SK-N-SH (cell line): ENCODE results near the gene CNST. TPM values are rescaled to one million over a fixed set of nuclear protein-coding genes. Genes with fewer than 3 reads are reported as not detected.
"Not testable (repeated sequence)": the region's sequence is repeated elsewhere in the genome, so short reads cannot be mapped to it uniquely, and the experiment has no call there.

Source experiments
- CTCF ChIA-PET: fragments of 300-600, 350-600 bp; formaldehyde crosslinking; extraction: SDS; loops from one replicate; lab custom pipeline; 2021; lab: Yijun Ruan, JAX
- POLR2A ChIA-PET: fragments of 350-600 bp; sonication (Branson Sonifier 250); formaldehyde crosslinking; extraction: SDS; loops from one replicate; lab custom pipeline; 2020; ENCODE audit warnings: antibody characterized with exemption, inconsistent platforms; lab: Yijun Ruan, JAX
- DNase-seq: peaks from one replicate; pipeline ENCODE4 v3.0.0; 2012
- H2AFZ ChIP-seq: fragments of 200-600 bp; sonication (generic); 2 replicates; pipeline ENCODE4 v1.8.1; 2016; ENCODE audit warnings: antibody characterized with exemption, mild to moderate bottlenecking, low read depth
- H3F3A ChIP-seq: fragments of 200-600 bp; sonication (generic); replicated peaks from 2 replicates; pipeline ENCODE3; 2016; ENCODE audit warnings: antibody characterized with exemption, mild to moderate bottlenecking; ENCODE audit not compliant: insufficient read depth
- H3K27ac ChIP-seq, 2 experiments: fragments of 200-500 bp in 1 of 2; fragments of 200-600 bp in 1 of 2; sonication (Bioruptor generic) in 1 of 2; sonication (generic), shearing (Covaris generic) in 1 of 2; 2 replicates each; pipeline versions ENCODE4 v1.5.1 to v1.6.1; 2014 to 2016; ENCODE audit warnings: low read depth in 2 of 2, inconsistent platforms in 1 of 2, low read length in 1 of 2, mild to moderate bottlenecking in 1 of 2, mixed read lengths in 1 of 2
- H3K27me3 ChIP-seq: fragments of 200-600 bp; sonication (generic), shearing (Covaris generic); 2 replicates; pipeline ENCODE4 v1.6.1; 2016; ENCODE audit warnings: mixed run types; ENCODE audit not compliant: insufficient read depth
- H3K36me3 ChIP-seq, 2 experiments: fragments of 200-500 bp in 1 of 2; fragments of 200-600 bp in 1 of 2; sonication (Bioruptor generic) in 1 of 2; sonication (generic) in 1 of 2; replicated peaks in 1 of 2; 2 replicates each; pipeline versions ENCODE3 to v1.5.1; 2014 to 2016; ENCODE audit warnings: low read length in 1 of 2, mild to moderate bottlenecking in 1 of 2; ENCODE audit not compliant: insufficient read depth in 2 of 2, control insufficient read depth in 1 of 2
- H3K4me1 ChIP-seq, 2 experiments: fragments of 200-500 bp in 1 of 2; fragments of 200-600 bp in 1 of 2; sonication (Bioruptor generic) in 1 of 2; sonication (generic), shearing (Covaris generic) in 1 of 2; 2 replicates each; pipeline versions ENCODE4 v1.5.1 to v1.6.1; 2014 to 2016; ENCODE audit warnings: low read depth in 1 of 2, low read length in 1 of 2, mixed run types in 1 of 2; ENCODE audit not compliant: insufficient read depth in 2 of 2, control insufficient read depth in 1 of 2
- H3K4me2 ChIP-seq: fragments of 200-600 bp; sonication (generic), shearing (Covaris generic); 2 replicates; pipeline ENCODE4 v1.6.1; 2017; ENCODE audit warnings: mixed run types
- H3K4me3 ChIP-seq, 2 experiments: fragments of 200-500 bp in 1 of 2; fragments of 200-600 bp in 1 of 2; sonication (Bioruptor generic) in 1 of 2; sonication (generic), shearing (Covaris generic) in 1 of 2; 2 replicates each; pipeline versions ENCODE4 v1.5.1 to v1.8.1; 2014 to 2016; ENCODE audit warnings: low read depth in 2 of 2, inconsistent platforms in 1 of 2, low read length in 1 of 2, mild to moderate bottlenecking in 1 of 2, mixed read lengths in 1 of 2, moderate library complexity in 1 of 2
- H3K79me2 ChIP-seq: fragments of 200-600 bp; sonication (generic); 2 replicates; pipeline ENCODE4 v1.8.1; 2017; ENCODE audit warnings: mild to moderate bottlenecking; ENCODE audit not compliant: insufficient read depth
- H3K9ac ChIP-seq: fragments of 200-600 bp; sonication (generic); 2 replicates; pipeline ENCODE4 v1.6.1; 2017; ENCODE audit warnings: mixed run types
- H3K9me2 ChIP-seq: fragments of 200-600 bp; sonication (generic); 2 replicates; pipeline ENCODE4 v1.6.1; 2017; ENCODE audit warnings: mixed run types
- H3K9me3 ChIP-seq: fragments of 200-600 bp; sonication (generic); 2 replicates; pipeline ENCODE4 v1.6.1; 2017; ENCODE audit warnings: mixed run types, mild to moderate bottlenecking, moderate library complexity
- H4K20me1 ChIP-seq: fragments of 200-600 bp; sonication (generic); 2 replicates; pipeline ENCODE4 v1.6.1; 2017; ENCODE audit warnings: mild to moderate bottlenecking, mixed run types; ENCODE audit not compliant: insufficient read depth
- CHD2 ChIP-seq: fragments of 150-350 bp; IDR thresholded peaks from 2 replicates; pipeline ENCODE4 v1.6.1; 2018; ENCODE audit warnings: low read length; ENCODE audit not compliant: partially characterized antibody
- FOSL2 ChIP-seq: IDR thresholded peaks from 2 replicates; pipeline ENCODE4 v1.4.0; 2012; ENCODE audit warnings: low read depth, mild to moderate bottlenecking, moderate library complexity, borderline replicate concordance
- JUND ChIP-seq: IDR thresholded peaks from 2 replicates; pipeline ENCODE4 v1.4.0; 2012
- RFX5 ChIP-seq: IDR thresholded peaks from 2 replicates; pipeline ENCODE4 v1.6.1; 2012; ENCODE audit warnings: mild to moderate bottlenecking, improper control_type of control experiment, low read length
- RXRA ChIP-seq: IDR thresholded peaks from 2 replicates; pipeline ENCODE4 v1.4.0; 2012; ENCODE audit warnings: low read depth, mild to moderate bottlenecking, borderline replicate concordance
- TEAD4 ChIP-seq: IDR thresholded peaks from 2 replicates; pipeline ENCODE4 v1.4.0; 2012; ENCODE audit warnings: mild to moderate bottlenecking, borderline replicate concordance; ENCODE audit not compliant: insufficient read depth
- WGBS: methylation state at CpG from one replicate; pipeline ENCODE4 v1.1.6; 2017; ENCODE audit warnings: low lambda C conversion rate; 5-methylcytosine and 5-hydroxymethylcytosine counted together
- polyA plus RNA-seq, 3 experiments: library from polyadenylated mRNA; depleted of rRNA; stranded (reverse); fragments of >200 nt; gene quantifications; 2 replicates each; pipeline ENCODE4 v1.2.3, GENCODE V29; 2012
- TF ChIP-seq, protein P1 (sequence below): IDR thresholded peaks from 2 replicates; pipeline ENCODE4 v1.4.0; 2012; ENCODE audit warnings: low read depth, borderline replicate concordance

Gene CNST
- polyA plus RNA-seq, 1 of the 3 experiments (the other 2 are of a cell fraction): 21.7 TPM

DNA sequence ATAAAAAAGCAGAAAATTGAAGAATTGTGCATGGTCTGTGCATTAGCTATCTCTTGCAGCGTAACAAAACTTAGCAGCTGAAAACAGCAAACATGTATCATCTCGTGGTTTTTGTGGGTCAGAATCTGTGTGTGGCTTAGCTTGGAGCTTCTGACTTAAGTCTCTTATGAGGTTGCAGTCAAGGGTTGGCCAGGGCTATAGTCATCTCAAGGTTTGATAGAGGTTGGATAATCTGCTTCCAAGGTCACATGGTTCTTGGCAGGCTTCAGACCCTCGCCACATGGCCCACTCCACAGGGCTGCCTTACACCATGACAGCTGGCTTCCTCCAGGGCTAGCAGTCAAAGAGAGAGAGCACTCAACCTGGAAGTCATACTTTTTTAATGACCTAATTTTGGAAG, 35.9 kb downstream of the CNST start:
- no peak overlapping the region for H3K9ac ChIP-seq
- ChIA-PET CTCF (no interaction called here), POLR2A (no interaction called here)
- no peak overlapping the region for H3K4me3 ChIP-seq
- TF ChIP-seq RFX5 (no peak), CHD2 (no peak), JUND (no peak), FOSL2 (no peak)
- TF ChIP-seq, protein P1, sequence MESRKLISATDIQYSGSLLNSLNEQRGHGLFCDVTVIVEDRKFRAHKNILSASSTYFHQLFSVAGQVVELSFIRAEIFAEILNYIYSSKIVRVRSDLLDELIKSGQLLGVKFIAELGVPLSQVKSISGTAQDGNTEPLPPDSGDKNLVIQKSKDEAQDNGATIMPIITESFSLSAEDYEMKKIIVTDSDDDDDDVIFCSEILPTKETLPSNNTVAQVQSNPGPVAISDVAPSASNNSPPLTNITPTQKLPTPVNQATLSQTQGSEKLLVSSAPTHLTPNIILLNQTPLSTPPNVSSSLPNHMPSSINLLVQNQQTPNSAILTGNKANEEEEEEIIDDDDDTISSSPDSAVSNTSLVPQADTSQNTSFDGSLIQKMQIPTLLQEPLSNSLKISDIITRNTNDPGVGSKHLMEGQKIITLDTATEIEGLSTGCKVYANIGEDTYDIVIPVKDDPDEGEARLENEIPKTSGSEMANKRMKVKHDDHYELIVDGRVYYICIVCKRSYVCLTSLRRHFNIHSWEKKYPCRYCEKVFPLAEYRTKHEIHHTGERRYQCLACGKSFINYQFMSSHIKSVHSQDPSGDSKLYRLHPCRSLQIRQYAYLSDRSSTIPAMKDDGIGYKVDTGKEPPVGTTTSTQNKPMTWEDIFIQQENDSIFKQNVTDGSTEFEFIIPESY: no peak
- H3K36me3 ChIP-seq: peaks cover 0 to 2% of the 10 kb centered on the region in 2 experiments
- no peak overlapping the region for H3K4me2 ChIP-seq
- no peaks in the 10 kb centered on the region for H3F3A ChIP-seq
- no peaks in the 10 kb centered on the region for H4K20me1 ChIP-seq
- no peak overlapping the region for H2AFZ ChIP-seq
- H3K27me3 ChIP-seq: no peaks in the 10 kb centered on the region
- no peak for DNase-seq
- H3K9me2 ChIP-seq: no peaks in the 10 kb centered on the region
- H3K9me3 ChIP-seq: no peaks in the 10 kb centered on the region
- peaks cover 0 to 4% of the 10 kb centered on the region in 2 experiments; a peak in 2 of 4 replicates for H3K4me1 ChIP-seq
- H3K27ac ChIP-seq: no peak overlapping the region
- 87% methylated on average over 2 of the region's 3 CpGs for WGBS
- H3K79me2 ChIP-seq: peaks cover 85% of the 10 kb centered on the region

DNA sequence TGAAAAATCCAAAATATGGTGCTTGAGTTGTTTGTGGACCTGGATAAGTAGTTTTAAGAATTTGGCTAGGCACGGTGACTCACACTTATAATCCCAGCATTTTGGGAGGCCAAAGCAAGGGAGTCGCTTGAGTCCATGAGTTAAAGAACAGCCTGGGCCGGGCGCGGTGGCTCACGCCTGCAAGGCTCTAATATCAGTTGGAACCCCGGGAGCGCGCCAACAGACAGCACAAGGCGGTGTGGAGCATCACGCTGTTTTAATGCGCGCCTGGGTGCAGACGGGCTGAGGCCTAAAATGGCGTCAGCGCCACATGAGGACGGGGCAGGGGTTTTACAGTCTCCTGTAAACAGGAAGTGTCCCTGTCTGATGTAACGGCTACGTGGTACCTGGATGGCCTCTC, 39.0 kb downstream of the CNST start:
- POLR2A ChIA-PET, H3K27me3 ChIP-seq, H3K9ac ChIP-seq, H4K20me1 ChIP-seq, H3K36me3 ChIP-seq, H2AFZ ChIP-seq, H3K27ac ChIP-seq, DNase-seq, CTCF ChIA-PET, H3K9me3 ChIP-seq, H3K4me3 ChIP-seq, H3K4me2 ChIP-seq, H3K9me2 ChIP-seq: not testable (repeated sequence)
- Histone ChIP-seq H3K4me1 (peaks cover 8 to 18% of the 10 kb centered on the region in 2 experiments; a peak in 3 of 4 replicates), H3F3A (peaks cover 14% of the 10 kb centered on the region), H3K79me2 (peaks cover 84% of the 10 kb centered on the region)
- WGBS: 98% methylated on average over 19 of the region's 19 CpGs

DNA sequence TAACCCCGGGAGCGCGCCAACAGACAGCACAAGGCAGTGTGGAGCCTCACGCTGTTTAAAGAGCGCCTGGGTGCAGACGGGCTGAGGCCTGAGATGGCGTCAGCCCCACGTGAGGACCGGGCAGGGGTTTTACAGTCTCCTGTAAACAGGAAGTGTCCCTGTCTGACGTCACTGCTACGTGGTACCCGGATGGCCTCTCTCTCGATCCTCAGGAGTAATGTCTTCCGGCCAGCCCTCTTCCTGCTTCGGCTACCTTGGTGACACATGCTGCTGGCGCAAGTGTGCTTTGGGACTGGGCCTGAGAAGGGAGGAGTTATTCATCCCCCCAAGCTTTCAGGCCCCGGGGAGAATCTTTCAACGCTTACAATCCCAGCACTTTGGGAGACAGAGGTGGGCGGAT, 41.2 kb downstream of the CNST start:
- WGBS: 96% methylated on average over 18 of the region's 19 CpGs
- Histone ChIP-seq H3K27ac (peak overlapping the region in 1 of 2 experiments; percentile 86; a peak in 2 of 4 replicates), H3K36me3 (no peaks in the 10 kb centered on the region), H3K9me3 (no peaks in the 10 kb centered on the region), H3K9ac (no peak overlapping the region), H3K4me2 (no peak overlapping the region), H3K4me3 (no peak overlapping the region), H2AFZ (no peak overlapping the region), H3K27me3 (no peaks in the 10 kb centered on the region), H3K9me2 (no peaks in the 10 kb centered on the region), H3F3A (peaks cover 14% of the 10 kb centered on the region), H4K20me1 (no peaks in the 10 kb centered on the region), H3K4me1 (peaks cover 8 to 18% of the 10 kb centered on the region in 2 experiments; a peak in 3 of 4 replicates), H3K79me2 (peaks cover 86% of the 10 kb centered on the region)
- POLR2A ChIA-PET: no interaction called here
- no peak for DNase-seq
- CTCF ChIA-PET: no interaction called here
- TF ChIP-seq TEAD4 (no peak), RXRA (no peak)
